Coronary artery (tissue), 2 donors: ENCODE measurements around the gene ICE1.

ENCODE experiments used
- DNase-seq: peaks from one replicate; pipeline ENCODE4 v3.0.0-alpha.2; 2017; ENCODE audit warnings: low spot score
- H3K27ac ChIP-seq, 2 donors: fragments of 200-600 bp; sonication (generic); one replicate each; pipeline ENCODE4 v1.5.1; 2016 to 2019
- H3K4me3 ChIP-seq: fragments of 200-600 bp; sonication (generic); 2 replicates; pipeline ENCODE4 v1.5.1; 2016; ENCODE audit warnings: mild to moderate bottlenecking, moderate library complexity
- CTCF ChIP-seq: fragments of 200-600 bp; sonication (generic); IDR thresholded peaks from one replicate; pipeline ENCODE4 v1.5.1; 2019; ENCODE audit warnings: antibody characterized with exemption

ICE1 gene

GRCh38 chr5:5537426-5537825, 114.9 kb downstream of the ICE1 start:
- Histone ChIP-seq H3K4me3 (no peak overlapping the region), H3K27ac (no peak overlapping the region)
- DNase-seq = no peak
- TF ChIP-seq CTCF = no peak

- no peak for TF ChIP-seq CTCF
- no peak for DNase-seq
- Histone ChIP-seq H3K4me3 (no peak overlapping the region), H3K27ac (no peak overlapping the region)
Observed at GRCh38 chr5:5539590-5539989, 117.1 kb downstream of the ICE1 start.
